Right forelimb (tissue), 1 donor: ENCODE measurements around the gene CADPS.

Experiments used
- DNase-seq: peaks from one replicate; pipeline ENCODE4 v3.0.0-alpha.2; 2018

Gene CADPS

DNA sequence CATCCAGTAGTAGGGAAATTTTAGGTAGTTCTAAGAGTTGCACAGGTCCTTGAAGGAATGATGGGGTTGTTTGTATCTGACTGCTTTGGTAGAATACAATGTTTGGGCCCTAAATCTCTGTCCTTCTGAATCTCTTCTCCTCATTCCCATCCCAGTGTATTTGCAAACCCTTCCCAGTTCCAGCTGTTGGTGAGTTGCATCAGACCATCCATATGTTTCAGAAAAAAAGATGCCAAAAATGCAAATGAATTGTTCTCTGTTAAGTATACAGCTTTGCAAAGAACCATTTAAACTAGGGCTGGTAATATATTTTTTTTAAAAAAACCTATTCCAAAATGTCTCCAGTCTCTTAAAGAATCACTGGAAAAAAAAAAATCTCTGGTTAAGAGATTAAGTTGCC is 251.0 kb downstream of the CADPS start:
- DNase-seq: no peak

DNA sequence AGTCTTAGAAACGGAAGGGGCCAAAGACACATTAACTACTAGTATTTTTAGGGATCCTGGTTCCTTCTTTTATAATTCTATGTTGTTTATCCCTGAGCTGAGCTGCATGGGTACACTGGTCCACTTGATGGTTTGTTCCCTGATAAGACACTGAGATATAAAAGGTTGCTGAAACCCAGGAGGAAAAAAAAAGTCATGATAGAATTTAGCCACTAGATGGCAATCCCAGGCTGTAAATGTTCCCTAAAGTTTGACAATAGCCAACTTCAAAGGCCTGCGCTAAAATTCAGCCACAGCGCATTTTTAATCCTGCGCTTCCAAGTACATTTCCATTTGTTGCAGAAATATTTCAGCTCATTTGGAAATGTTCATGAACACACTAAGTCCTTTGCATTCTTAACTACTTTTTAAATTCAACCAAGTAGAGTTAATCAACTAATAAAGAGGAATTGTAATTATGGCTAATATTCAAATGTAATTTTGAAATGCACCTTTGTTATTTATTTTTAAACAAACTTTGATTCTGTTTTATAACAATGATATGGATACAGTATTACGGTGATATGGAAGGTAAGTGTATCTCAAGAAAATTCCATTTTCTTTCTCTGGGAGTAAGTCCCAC is 252.6 kb downstream of the CADPS start:
- DNase-seq: no peak

DNA sequence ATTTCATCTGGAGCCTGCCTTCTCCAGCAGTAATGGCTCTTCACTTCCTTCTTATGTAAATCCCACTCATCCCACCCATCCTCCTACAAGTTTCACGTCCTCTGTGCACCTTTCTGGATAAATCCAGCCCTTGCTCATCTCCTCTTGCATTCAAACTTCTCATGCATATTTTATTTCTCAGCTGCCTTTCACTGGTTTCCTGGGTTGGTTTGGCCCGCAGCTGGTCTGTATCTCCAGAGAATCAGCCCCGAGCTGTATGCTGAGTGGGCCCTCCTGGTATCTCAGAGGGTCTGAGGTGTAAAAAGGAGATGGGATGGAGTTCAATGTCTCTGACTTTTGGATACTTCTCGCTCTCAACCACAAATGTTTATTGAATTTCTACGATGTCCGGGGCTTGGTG is 253.3 kb downstream of the CADPS start:
- DNase-seq: no peak

DNA sequence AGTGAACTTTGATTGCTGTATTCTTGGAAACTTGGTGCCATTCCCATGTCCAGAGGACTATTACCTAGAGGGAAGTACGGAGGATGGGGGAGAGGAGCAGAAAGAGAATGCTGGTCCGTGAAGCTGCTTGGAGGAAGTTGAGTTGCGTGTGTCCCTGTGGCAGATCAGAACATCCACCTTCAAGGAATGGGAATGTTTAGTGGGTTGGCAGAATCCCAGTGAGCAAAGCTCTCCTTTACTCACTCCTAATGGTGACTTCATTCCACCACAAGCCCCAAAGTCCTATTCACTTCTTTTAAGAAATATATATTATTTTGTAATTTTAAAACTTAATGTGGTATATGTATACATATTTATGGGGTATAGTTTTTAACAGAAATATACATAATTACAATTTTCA is 254.0 kb downstream of the CADPS start:
- DNase-seq: no peak

DNA sequence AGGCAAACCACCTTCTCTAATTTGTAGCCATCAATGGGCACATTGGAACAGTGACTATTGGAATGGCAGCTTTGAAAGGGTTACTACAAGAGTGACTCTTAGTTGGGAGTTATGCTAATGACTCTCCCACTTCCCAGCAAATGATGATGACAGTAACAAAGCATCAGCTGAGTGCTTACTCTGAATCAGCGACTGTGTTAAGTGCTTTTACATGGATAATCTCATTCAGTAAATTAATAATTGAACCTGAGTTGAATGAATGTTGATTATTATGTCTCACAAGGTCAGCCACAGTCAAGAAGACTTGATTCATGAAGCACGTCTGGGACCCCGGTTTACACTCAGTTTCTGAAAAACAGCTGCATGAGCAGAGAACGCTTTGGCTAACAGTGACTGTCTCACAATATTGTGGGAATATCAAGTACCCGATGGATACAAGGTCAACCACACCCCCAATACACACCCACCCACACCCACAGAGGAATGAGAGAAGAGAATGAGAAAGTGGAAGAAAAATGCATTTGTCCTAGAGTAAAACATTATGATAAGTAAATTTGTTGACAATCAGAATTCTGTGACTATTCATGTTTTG is 259.9 kb downstream of the CADPS start:
- DNase-seq: no peak

DNA sequence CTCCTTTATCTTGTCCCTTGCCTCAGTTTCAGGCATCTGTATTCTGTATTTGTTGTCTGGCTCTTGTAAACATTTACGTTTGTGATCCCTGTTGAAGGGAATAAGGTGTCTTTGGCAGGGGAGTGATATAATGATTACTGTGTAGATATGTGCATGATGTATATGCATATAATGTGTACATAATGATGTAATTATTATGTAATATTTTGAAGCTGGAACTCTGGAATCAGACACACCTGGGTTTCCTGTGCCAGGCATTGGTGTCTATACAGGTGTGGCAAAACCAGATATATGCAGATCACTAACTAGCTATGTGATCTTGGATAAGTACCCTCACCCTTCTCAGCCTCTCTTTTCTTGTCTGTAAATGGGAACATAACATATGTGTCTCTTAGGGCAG is 260.7 kb downstream of the CADPS start:
- DNase-seq: no peak

DNA sequence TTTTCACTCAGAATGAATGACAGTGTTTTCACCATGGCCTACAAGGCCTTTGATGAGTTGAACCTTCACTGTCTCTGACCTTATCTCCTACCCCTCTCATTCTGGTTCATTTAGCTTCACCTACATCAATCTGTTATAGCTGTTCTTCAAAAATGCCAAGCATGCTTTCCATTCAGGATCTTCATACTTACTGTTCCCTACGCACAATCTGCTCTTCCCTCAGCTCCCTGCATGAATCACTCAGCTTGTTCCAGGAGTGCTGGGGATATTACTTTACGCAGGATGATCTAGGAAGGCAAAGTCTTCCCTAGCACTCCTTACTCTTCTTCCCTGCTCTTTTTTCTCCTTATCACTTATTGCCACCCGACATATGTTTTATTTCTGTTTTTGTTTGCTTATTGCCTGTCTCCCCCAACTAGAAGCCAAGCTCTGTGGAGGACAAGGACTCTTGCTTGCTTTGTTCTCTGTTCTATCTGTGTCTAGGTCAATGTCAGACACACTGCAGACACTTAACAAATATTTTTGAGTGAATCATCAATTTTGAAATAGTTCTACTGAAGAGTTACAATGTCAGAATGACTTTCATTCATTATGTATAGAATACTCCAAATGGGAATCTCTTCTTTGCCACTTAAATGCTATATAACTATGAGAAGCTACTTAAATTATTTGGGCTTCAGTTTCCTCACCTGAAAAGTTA is 263.5 kb downstream of the CADPS start:
- DNase-seq: no peak

DNA sequence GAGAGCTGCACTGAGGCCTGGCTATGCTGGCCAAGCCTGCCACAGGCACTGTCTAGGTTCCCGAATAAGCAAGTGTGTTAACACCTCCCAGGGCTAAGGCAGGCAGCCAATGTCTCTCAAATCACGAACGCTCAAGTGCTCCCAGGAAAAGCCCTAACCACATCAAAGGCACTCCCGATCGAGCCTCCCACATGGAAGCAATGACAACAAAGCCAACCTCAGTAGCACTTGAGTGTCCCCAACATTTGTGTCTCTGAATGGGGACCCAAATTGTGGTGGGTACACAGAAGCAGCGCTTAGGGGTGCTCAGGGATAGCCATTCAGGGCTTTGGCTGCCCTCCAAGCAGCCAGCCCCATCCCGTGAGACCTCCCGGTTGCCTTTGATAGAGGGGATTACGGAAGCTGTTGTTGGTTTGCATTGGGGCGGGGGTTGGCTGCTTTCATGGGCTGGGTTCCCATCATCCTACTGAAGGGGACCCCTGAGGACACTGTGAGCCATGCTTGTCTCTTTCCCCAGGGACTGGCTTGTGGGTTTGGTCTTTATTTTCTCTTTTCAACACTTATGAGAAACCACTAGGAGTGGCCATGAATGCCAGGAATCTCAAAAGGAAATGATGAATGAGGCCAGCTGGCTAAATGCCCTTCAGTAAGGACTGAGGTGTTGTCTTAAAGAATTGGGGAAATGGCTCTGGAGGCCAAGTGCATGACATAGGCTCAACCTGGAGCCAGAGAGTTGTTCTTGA is 267.8 kb downstream of the CADPS start:
- DNase-seq: no peak

DNA sequence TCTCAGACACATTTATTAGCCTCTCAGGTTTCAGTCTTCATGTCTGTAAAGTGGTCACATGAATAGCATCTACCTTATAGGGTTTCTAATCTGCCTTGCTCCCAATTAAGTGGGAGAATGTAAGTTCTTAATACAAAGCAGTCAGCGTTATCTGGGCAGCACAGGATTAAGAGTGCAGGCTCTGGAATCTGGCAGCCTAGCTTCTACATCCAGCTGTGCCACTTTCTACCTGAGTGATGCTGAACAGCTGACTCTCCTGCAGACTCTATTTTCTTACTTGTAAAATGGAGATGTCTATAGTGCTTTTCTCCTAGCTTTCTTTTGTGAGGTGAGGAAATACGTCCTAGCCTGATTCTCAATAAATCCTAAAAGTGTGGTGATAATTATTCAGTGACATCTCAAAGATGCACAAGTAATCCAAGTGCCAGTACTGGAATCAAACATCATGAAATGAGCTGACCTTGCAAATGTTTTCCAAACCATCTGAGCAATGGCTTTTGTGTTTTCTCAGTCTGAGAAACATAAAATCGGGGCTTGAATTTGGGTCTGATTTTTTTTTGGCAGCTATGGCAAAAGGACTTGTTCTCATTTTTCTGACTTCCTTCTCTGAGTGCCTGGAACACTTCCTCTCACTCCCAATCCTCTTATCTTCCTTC is 269.7 kb downstream of the CADPS start:
- no peak for DNase-seq

DNA sequence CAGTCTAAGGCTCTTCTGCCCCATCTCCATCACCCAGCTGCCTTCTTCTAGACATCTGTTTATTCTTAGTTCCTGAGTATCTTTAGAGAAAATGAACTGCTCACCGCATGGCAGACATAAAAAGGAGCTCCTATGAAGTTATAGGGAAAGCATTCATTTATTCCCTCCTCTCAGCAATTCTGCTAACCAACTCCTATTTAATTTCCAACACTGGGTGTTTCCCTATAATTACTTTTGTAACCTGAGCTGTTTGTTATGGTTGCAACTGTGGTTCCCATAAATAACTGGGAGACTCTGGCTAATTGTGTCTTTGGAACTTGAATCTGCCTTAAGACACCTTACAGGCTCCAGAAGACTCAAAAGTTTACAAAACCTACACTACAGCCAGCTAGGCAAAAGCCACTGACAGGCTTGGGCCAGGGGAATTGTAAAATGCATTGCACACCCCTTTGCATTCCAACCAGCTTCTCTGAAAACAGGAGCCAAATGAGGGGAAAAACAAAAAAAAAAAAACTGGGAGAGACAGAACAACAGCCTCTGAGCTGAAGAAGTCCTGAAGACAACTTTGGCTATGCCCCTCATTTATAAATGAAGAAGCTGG is 270.4 kb downstream of the CADPS start:
- no peak for DNase-seq

DNA sequence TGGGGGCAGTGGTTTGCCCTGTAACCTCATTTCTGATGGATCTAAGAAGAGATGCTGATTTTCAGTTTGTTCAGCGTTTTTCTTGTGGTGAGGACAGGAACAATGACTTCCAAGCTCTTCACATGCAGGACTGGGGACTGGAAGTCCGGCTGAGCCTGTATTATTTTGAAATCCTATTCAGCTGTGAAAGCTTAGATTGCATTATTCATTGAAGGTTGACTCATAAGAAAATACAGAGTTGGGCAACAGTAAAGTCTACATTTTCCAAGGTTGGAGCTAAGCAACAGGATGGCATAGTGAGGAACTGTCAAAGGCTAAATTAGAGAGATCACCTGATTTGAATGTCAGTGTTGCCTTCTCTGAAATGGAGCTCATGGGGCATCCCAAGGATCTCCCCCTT is 270.9 kb downstream of the CADPS start:
- DNase-seq: no peak

DNA sequence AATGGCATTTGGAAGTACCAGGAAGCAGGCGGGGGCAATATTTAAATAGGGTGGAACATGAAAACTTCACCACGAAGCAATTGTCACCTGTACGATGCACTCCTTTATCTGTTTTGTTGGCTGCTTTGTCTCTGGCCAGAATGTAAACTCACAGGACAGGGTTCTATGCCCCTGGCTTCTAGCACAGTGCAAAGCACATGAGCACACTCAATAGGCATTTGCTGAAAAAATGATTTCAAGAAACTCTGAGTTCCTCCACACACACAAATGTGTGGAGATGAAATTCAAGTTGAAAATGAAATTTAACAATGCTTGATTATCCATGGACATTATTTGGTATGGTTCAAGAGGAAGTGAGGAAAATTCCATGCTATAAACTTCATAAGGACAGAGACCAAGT is 272.2 kb downstream of the CADPS start:
- no peak for DNase-seq

DNA sequence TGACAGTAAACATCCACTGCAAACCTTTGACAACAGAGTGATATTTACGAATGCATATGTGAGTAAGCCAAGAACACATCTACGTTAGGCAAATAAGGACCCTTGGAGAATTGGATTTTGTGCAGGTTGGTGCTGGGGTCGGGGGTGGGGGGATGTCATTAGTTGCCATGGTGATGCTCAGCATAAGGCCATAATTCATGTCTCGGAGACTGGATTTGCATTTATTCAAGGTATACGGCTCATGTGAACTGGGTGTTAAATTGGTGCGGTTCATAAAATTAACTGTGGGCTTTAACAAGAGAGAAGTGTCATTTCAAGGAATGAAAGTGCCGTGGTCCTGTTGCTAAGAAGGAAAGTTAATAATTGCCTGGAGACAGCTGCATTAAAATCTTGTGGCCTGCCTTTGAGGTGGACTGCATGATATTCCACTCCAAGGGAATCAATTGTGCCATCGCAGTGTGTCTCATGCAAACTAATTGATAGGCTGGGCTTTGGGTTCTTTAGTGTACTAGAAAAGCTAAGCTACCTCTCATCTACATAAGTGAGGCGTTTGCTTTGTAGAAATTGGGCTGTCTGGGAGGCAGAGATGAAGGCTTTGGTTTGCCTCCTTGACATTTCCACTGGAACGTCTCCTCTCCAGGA is 273.0 kb downstream of the CADPS start:
- no peak for DNase-seq

DNA sequence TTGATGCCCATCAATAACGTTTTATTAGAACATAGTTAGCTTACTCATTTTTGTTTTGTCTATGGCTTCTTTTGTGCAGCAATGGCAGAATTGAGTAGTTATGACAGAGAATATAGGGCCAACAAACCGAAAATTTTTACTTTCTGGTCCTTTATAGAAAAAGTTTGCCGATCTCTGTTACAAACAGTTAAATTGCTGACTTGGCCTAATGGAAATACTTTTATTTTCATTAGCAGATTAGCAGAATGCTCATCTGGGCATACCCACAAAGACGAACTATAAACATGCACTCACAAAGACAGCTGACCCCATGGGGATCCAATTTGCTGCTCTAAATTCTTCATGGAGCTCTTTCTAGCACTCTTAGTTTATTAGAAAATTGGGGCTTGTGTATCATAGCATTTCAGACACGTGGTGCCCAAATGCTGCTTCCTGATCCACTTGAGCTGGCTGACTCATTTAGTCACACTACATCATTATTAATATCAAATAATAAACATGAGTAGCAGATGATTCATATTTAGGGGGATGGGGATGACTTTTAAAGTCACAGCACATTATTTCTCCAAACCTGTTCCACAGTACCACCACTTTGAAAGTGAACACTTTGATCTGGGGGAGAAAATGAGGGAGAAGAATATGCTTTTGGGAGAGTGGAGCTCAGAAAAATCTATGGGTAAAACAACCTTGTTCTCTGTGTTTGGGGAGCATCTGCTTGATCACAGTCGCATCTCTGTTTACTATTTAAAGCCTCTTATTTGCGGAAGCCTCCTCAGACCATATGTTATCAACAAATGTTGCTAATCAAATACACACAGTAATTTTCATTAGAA is 273.8 kb downstream of the CADPS start:
- DNase-seq: no peak

DNA sequence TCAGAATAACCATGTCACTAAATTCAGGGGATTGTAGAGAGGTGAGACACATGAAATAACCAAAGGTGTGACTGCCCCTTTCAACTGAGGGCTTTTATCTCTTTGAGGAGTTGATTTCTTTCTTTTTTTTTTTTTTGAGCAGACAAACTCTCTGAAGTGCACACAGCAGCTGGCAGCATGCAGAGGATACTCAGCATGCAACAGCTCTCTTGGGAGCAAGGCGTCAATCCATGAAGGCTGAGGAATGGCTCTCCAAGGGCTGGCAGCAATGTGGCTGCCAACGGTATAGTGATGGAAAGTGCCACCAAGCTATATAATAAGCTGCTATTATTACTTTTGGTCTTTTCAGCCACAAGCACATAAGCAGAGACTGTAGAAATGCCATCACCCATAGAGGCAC is 275.2 kb downstream of the CADPS start:
- no peak for DNase-seq

DNA sequence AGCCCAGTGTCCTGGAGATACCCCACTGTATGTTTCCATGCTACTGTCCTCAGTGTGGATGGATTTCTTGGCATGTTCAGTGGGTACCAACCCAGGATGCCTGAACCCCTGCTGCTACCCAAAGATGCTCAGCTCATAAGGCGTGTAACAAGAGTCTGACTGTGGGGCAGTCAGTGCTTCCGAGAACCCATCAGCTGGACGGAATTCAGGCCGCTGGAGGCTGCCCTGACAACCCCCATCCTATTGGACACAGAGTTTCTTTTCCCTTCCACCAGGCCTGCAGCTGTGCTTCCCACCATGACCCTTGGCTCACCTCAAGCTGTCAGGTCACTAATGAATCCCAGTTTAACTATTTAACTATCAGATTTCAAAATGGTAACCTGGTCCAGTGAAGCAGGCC is 277.7 kb downstream of the CADPS start:
- DNase-seq: no peak

DNA sequence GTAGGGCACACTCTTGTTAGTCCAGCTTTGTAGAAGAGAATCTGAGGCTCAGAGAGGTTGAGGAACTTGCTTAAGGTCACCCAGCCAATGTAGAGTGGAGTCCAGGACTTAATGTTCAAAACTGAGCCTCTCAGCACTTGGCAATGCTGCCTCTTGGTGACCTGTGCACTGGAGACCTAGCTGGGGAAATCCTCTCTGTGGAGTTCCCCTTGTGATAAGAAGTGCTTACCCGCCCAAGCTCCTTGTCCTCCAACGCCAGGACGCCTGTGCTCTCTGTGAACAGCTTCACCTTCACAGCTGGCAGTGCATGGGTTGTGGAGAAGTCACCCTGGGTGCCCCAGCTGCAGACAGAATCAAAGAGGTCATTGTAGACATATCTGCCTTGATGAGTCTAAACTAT is 282.8 kb downstream of the CADPS start:
- DNase-seq: no peak

DNA sequence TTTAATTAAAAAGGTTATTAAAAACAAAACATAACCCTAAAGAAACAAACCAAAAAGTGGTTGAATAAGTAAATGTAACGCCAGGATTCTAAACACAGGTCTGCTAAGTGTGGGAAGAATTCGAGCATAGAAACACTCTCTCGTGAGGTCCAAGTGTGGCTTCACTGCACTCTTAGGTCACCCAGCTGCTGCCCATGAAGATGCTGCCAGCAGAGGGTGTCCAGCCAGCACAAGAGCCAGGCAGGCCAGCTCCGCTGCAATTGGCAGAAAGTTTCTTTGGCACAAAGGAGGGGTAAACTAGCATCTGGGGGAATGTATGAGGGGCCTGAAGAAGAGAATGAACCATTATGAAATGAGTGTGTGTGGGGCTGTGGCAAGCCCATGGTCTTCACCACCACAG is 286.1 kb downstream of the CADPS start:
- DNase-seq: no peak

DNA sequence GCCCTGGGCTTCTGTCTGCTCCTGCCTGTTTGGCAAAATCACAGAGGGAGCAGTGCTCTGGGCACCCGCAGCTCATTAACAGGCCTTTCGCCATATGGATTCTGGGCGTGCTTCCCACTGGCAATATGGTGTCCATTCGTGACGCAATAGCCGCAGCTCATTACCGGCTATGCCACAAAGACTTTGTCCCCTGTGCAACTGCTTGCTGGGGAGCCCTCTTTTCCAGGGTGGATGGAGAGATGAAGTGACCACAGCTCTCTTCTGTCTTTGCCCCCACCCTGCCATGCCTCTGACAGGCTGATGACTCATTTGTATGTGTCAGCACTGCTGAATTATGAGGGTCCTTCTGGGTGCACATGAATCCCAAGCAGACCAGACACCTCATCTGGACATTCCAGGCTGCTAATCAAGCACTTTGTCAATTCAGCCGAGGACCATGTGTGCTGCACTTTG is 287.6 kb downstream of the CADPS start:
- no peak for DNase-seq

DNA sequence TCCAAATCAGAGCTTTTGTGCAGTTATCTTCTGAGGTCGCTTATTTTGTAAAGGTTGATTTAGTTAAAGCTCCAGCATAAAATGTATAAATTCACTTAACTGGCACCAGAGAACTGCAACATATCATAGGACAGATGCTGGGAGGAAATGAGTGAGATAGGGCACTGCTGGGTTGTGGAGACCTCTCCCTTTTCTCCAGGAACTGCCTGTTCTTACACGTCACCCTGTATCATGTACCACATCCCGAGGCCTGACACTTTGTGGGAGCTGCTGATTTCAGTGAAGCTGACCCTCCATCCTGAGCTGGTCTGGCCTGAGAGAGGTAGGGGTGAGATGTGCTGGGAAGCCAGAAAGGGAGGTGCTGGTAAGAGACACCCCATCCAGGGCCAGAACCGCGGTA is 288.0 kb downstream of the CADPS start:
- DNase-seq: no peak

DNA sequence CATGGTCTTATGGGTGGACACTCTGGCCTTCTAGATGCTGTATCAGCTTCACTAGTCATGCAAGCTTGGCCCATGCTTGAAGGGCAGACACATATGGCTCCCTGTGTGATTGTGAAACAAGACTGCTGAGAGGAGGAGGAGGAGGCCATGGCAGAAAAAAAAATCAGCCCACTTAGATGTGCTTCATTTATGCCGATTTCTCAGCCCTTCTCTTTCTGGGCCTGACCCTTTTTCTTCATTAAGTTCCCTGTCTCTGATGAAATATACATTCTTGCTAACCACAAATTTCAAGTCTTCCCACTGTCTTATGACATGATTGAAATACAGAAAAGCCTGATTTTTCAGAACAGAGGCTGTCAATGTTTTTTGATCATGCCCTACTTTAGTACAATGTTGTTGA is 288.9 kb downstream of the CADPS start:
- no peak for DNase-seq
